ENCODE measurements around the gene PRDM9.

PRDM9 gene

DNA sequence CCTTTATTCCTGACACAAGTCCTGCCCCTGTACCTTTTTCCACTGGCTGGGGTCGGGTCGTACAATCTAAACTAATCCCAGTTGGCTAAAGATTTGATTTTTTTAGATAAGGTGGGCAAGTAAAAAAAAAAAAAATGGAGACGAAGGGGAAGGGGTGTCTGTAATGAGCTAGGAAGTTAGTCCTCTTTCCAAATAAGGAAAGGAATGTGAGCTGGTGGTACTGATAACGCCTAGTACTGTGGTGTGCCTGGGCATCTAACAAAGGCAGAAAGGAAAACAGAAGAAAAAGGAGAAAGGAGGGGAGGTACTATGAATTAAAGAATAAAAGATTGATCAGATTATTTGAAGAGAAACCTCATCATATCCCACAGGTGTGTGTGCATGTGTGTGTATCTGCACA, 21.3 kb downstream of the PRDM9 start:
- DNase-seq = no peak

DNA sequence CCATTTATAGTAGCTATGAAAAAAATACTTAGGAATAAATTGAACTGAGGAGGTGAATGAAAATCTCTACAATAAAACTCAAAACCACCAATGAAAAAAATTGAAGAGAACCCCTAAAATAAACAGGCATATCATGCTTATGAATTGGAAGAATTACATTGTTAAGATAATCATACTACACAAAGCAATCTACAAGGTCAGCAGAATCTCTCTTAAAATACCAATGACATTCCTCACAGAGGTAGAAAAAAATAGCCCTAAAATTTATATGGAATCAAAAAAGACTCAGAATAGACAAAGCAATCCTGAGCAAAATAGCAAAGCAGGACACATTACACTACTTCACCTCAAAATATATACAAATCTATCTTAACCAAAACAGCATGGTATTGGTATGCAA, 23.2 kb downstream of the PRDM9 start:
- no peak for DNase-seq

DNA sequence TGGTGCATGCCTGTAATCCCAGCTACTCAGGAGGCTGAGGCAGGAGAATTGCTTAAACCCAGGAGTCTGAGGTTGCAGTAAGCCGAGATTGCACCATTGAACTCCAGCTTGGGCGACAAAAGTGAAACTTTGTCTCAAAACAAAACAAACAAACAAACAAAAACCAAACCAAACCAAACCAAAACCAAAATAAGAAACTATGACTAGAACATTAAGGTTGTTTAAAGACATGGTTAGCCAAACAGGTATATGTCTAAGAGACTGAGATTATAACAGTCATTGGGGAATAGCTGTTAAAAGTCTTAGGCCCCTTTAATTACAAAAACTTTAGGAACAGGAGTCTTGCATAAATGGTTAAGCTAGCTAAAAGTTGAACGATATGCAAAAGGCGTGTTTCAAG, 63.6 kb downstream of the PRDM9 start:
- no peak for DNase-seq

Measured in retina (tissue), 1 donor.